ENCODE measurements around the gene JAZF1. TPM values are rescaled to one million over a fixed set of nuclear protein-coding genes. Genes with fewer than 3 reads are reported as not detected.

The JAZF1 gene
- total and polyA plus RNA-seq, 2 of the 8 experiments (the other 6 are each of a cell fraction or from before 2014, with no cell fraction given), result 2.6 to 21.8 TPM

DNA sequence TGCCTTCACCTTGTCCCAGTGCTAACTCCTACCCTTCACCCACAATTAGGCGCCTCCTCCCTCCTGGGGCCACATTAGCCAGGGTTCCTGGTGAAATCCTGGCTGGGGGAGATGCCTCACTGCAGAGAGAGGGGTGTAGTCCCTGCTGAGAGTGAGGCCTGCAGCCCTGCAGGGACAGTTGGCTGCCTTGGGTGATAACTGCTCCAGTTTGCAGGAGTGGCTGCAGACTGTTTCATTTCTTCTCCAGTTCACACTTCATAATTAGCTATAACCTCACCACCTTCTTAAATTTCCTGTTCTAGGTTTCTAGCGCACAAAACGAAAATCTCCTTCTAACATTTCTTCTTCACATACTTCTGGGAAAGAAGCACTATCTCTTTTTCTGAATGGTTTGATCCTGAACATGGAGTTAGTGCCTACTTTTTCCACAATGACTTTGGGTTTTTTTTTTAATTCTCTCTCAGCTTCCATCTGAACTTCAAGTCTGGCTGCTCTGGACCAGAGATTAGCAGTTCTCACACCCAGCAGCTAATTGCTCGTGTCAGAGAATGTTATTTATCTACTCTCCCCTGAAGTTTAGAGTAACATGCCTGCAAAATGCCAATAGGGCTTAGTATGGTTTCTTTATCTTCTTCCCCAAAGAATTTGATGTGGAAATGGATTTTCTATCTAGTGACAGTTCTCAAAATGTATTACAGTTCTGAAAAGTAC, 15.5 kb upstream of the JAZF1 start (continued):
- TF ChIP-seq CBX5 (IDR thresholded peaks at IDR 0.05; ENCODE audit: low read depth, low read length), result no peak
- no peak for TF ChIP-seq BCL11A (IDR thresholded peaks at IDR 0.05; ENCODE audit: low read depth in 2 of 2, low read length in 2 of 2)
- TF ChIP-seq RBBP5 (IDR thresholded peaks at IDR 0.05; ENCODE audit: borderline replicate concordance, low read depth, low read length), result no peak
- TF ChIP-seq RXRA (IDR thresholded peaks at IDR 0.05; ENCODE audit: insufficient read depth, low read depth, low read length), result no peak
- no peak for TF ChIP-seq TBP (IDR thresholded peaks at IDR 0.05; ENCODE audit: low read depth, low read length)

All from H1 (cell line).